Gastrocnemius medialis (tissue), 4 donors: Measurements from ENCODE around the gene EN1. TPM values are rescaled to one million over a fixed set of nuclear protein-coding genes. Genes with fewer than 3 reads are reported as not detected.

Experiments used
- ATAC-seq, 2 donors: fragments of 150-250 bp; one replicate each; pipeline ENCODE4 v1.9.1; 2016
- DNase-seq, 2 donors: peaks; one replicate each; pipeline ENCODE4 v3.0.0-alpha.2; 2019
- H3K27ac ChIP-seq, 4 donors: fragments of 200-600 bp; sonication (generic); 1 replicate in 1 of 4; 2 replicates in 3 of 4; pipeline ENCODE4 v1.5.1; 2016 to 2018; ENCODE audit warnings: mild to moderate bottlenecking in 2 of 4, moderate library complexity in 1 of 4
- H3K27me3 ChIP-seq, 3 donors: fragments of 200-600 bp; sonication (generic) in 2 of 3; 1 replicate in 1 of 3; 2 replicates in 2 of 3; pipeline versions ENCODE4 v1.5.1 to v1.6.0; 2016 to 2019; ENCODE audit warnings: mild to moderate bottlenecking in 1 of 3, moderate library complexity in 1 of 3
- H3K36me3 ChIP-seq, 2 donors: fragments of 200-600 bp; sonication (generic) in 1 of 2; one replicate each; pipeline ENCODE4 v1.5.1; 2017 to 2018
- H3K4me1 ChIP-seq, 2 donors: fragments of 200-600 bp; sonication (generic) in 1 of 2; one replicate each; pipeline ENCODE4 v1.5.1; 2016 to 2017; ENCODE audit warnings: mild to moderate bottlenecking in 2 of 2
- H3K4me3 ChIP-seq, 4 donors: fragments of 200-600 bp; sonication (generic) in 3 of 4; 1 replicate in 1 of 4; 2 replicates in 3 of 4; pipeline ENCODE4 v1.5.1; 2016 to 2019; ENCODE audit warnings: mild to moderate bottlenecking in 2 of 4
- H3K9me3 ChIP-seq, 3 donors: fragments of 200-600 bp; sonication (generic) in 2 of 3; 1 replicate in 1 of 3; 2 replicates in 2 of 3; pipeline ENCODE4 v1.5.1; 2016 to 2019
- CTCF ChIP-seq, 5 experiments: fragments of 450-650 bp in 3 of 5; fragments of 200-600 bp in 2 of 5; sonication (generic) in 2 of 5; IDR thresholded peaks in 4 of 5; conservative IDR thresholded peaks in 1 of 5; 1 replicate in 4 of 5; 2 replicates in 1 of 5; pipeline ENCODE4 v1.5.1; 2016 to 2019; ENCODE audit warnings: antibody characterized with exemption in 5 of 5, mild to moderate bottlenecking in 3 of 5, moderate library complexity in 3 of 5
- POLR2A ChIP-seq, 2 donors: fragments of 450-650 bp; IDR thresholded peaks; one replicate each; pipeline ENCODE4 v1.6.1; 2017; ENCODE audit warnings: antibody characterized with exemption in 2 of 2, mild to moderate bottlenecking in 2 of 2, moderate library complexity in 2 of 2
- in situ Hi-C, 4 donors: fragments of 200-750 bp; cut with MboI; loops; one replicate each; pipeline versions ENCODE4 v1.15.0 to v1.8.0; 2017; ENCODE audit warnings: low sequenced_read_pairs in 4 of 4
- intact Hi-C: fragments of 100-400 bp; cut with DNase I; formaldehyde crosslinking; loops from one replicate; pipeline ENCODE4 v1.15.1; 2023; ENCODE audit warnings: low total_unique reads
- total RNA-seq, 4 donors: library from RNA; depleted of rRNA; stranded (reverse); fragments of >200 nt; gene quantifications; one replicate each; pipeline versions ENCODE4 v1.1.0 to v1.2.3, GENCODE V29; 2016

The EN1 gene
- total RNA-seq, 4 donors from 2014 or later = 3.9 to 11.0 (median 6.7) TPM

- no peak overlapping the region for H3K27ac ChIP-seq
- intact Hi-C loops = no loop called here
- DNase-seq = no peak
- no peaks in the 10 kb centered on the region for H3K9me3 ChIP-seq
- in situ Hi-C loops = loop anchor here in 3 of 4 donors (10.0 to 25.0 kb wide), 3 partner anchors 262 to 671 kb away; no protein-coding TSS in a partner anchor
- no peak overlapping the region for H3K4me3 ChIP-seq
- H3K36me3 ChIP-seq = no peaks in the 10 kb centered on the region
- TF ChIP-seq POLR2A (IDR thresholded peaks at IDR 0.05) = no peak
- no peak for TF ChIP-seq CTCF (IDR thresholded peaks at IDR 0.05 in 4 of 5, conservative IDR thresholded peaks at IDR 0.05 in 1 of 5)
- H3K27me3 ChIP-seq = peaks cover 0 to 7% (median 0%) of the 10 kb centered on the region in 3 donors
- H3K4me1 ChIP-seq = no peaks in the 10 kb centered on the region
- peak; percentile 30 to 88 for ATAC-seq
Measured at GRCh38 chr2:118875318-118875717, 27.9 kb upstream of the EN1 start.

- H3K36me3 ChIP-seq = no peaks in the 10 kb centered on the region
- in situ Hi-C loops (loop anchor here in 3 of 4 donors (10.0 to 25.0 kb wide), 2 partner anchors 670 to 837 kb away; no protein-coding TSS in a partner anchor), intact Hi-C loops (no loop called here)
- TF ChIP-seq POLR2A (IDR thresholded peaks at IDR 0.05) = no peak
- TF ChIP-seq CTCF (IDR thresholded peaks at IDR 0.05 in 4 of 5, conservative IDR thresholded peaks at IDR 0.05 in 1 of 5) = no peak
- peaks cover 0 to 7% (median 0%) of the 10 kb centered on the region in 3 donors for H3K27me3 ChIP-seq
- ATAC-seq (no peak), DNase-seq (no peak)
- H3K27ac ChIP-seq = no peak overlapping the region
- no peaks in the 10 kb centered on the region for H3K4me1 ChIP-seq
- H3K9me3 ChIP-seq = no peaks in the 10 kb centered on the region
- no peak overlapping the region for H3K4me3 ChIP-seq
Measured at GRCh38 chr2:118874324-118874723, 26.9 kb upstream of the EN1 start.

GRCh38 chr2:118865106-118865505, 17.7 kb upstream of the EN1 start:
- DNase-seq (no peak), ATAC-seq (peak; percentile 91 to 97)
- Histone ChIP-seq H3K36me3 (no peaks in the 10 kb centered on the region), H3K27ac (no peak overlapping the region), H3K4me1 (no peaks in the 10 kb centered on the region), H3K9me3 (no peaks in the 10 kb centered on the region), H3K4me3 (no peak overlapping the region), H3K27me3 (no peaks in the 10 kb centered on the region)
- intact Hi-C loops = loop anchor here (1.0 to 5.0 kb wide), 3 partner anchors 662 to 833 kb away; no protein-coding TSS in a partner anchor
- in situ Hi-C loops = loop anchor here (10.0 to 25.0 kb wide), 2 partner anchors 828 to 830 kb away; no protein-coding TSS in a partner anchor
- TF ChIP-seq CTCF (IDR thresholded peaks at IDR 0.05 in 4 of 5, conservative IDR thresholded peaks at IDR 0.05 in 1 of 5) (peak; percentile 47 to 70 (median 65)), POLR2A (IDR thresholded peaks at IDR 0.05) (no peak)

- TF ChIP-seq POLR2A (IDR thresholded peaks at IDR 0.05) (no peak), CTCF (IDR thresholded peaks at IDR 0.05 in 4 of 5, conservative IDR thresholded peaks at IDR 0.05 in 1 of 5) (no peak)
- Histone ChIP-seq H3K4me3 (no peak overlapping the region), H3K9me3 (no peaks in the 10 kb centered on the region), H3K27me3 (no peaks in the 10 kb centered on the region), H3K4me1 (no peaks in the 10 kb centered on the region), H3K27ac (no peak overlapping the region), H3K36me3 (no peaks in the 10 kb centered on the region)
- DNase-seq = no peak
- no peak for ATAC-seq
- intact Hi-C loops = loop anchor here (5.0 kb wide), 1 partner anchor 492 kb away; no protein-coding TSS in a partner anchor
- in situ Hi-C loops = loop anchor here (5.0 to 25.0 kb wide), 5 partner anchors 102 to 829 kb away; no protein-coding TSS in a partner anchor
Measured at GRCh38 chr2:118864207-118864606, 16.8 kb upstream of the EN1 start.
